Fibroblast of mammary gland (primary cell): ENCODE data around the gene ZC3H12D.
A peak's percentile ranks its signal among the peaks of the same experiment; 100 is the strongest.

Experiments
- DNase-seq: peaks from one replicate; pipeline ENCODE4 v3.0.0-alpha.2; 2010; ENCODE audit warnings: low read depth
- H3K4me3 ChIP-seq: 2 replicates; pipeline ENCODE4 v1.5.1; 2011; ENCODE audit warnings: low read depth, mild to moderate bottlenecking, low read length, moderate library complexity; ENCODE audit not compliant: control insufficient read depth
- TF ChIP-seq, protein P1 (sequence below): conservative IDR thresholded peaks from 2 replicates; pipeline ENCODE4 v1.5.1; 2011; ENCODE audit warnings: low read depth, low read length, inconsistent platforms; ENCODE audit not compliant: control insufficient read depth, insufficient read depth

ZC3H12D gene

DNA sequence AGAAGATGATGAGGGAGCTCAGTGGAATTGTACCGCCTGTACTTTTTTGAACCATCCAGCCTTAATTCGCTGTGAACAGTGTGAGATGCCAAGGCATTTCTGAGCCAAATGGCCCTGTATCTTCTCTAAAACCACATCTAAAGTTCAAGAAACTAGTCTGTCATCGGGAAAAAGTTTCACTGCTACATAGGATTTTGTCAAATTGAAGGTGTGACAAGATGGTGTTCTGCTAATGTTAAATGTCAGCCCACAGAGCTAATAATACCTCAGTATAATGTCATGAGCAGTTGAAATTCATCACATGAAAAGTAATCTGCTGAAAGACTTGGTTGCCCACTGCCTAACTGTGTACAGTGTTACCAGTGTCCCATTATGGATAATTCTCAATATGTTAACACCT lies 75.2 kb downstream of the ZC3H12D start:
- H3K4me3 ChIP-seq, result no peak overlapping the region
- DNase-seq, result no peak
- TF ChIP-seq, protein P1, sequence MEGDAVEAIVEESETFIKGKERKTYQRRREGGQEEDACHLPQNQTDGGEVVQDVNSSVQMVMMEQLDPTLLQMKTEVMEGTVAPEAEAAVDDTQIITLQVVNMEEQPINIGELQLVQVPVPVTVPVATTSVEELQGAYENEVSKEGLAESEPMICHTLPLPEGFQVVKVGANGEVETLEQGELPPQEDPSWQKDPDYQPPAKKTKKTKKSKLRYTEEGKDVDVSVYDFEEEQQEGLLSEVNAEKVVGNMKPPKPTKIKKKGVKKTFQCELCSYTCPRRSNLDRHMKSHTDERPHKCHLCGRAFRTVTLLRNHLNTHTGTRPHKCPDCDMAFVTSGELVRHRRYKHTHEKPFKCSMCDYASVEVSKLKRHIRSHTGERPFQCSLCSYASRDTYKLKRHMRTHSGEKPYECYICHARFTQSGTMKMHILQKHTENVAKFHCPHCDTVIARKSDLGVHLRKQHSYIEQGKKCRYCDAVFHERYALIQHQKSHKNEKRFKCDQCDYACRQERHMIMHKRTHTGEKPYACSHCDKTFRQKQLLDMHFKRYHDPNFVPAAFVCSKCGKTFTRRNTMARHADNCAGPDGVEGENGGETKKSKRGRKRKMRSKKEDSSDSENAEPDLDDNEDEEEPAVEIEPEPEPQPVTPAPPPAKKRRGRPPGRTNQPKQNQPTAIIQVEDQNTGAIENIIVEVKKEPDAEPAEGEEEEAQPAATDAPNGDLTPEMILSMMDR, result no peak

DNA sequence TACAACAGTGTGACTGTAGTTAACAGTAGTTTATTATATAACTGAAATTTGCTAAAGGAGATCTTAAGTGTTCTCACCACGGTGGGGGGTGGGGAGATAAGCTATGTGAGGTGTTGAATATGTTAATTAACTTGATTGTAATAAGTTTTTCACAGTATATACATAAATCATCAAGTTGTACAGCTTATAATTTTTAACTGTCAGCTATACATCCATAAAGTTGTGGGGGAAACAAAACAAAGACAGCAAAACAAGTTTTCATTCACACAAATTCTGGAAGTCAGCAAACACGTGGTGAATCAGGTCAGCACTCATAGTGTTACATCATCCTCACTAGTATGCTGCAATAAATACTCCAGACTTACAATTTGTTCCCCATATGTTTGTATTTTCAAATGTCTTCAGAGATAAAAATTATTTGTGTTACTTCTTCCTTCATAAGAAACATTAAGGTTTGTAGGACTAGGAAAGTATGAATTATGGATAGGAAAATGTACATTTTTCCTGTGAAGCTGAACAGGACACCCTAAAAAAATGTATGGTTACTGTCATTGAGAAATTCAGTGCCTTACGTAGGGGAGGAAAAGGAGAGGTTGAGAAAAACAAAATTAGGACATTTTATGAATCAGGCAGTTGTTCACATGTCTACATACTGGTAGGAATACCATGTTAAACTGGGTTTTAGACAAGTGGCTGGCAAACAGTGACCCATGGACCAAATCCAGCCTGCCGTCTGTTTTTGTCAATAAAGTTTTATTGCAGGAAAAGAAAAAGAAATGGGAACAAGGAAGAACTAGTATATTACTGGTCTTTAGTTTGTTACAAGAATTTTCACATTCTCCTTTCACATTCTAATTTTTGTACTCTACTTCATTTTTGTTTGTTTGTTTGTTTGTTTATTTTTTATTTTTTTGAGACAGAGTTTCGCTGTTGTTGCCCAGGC lies 78.7 kb downstream of the ZC3H12D start:
- TF ChIP-seq, protein P1, result no peak
- peak; percentile 60 for DNase-seq

DNA sequence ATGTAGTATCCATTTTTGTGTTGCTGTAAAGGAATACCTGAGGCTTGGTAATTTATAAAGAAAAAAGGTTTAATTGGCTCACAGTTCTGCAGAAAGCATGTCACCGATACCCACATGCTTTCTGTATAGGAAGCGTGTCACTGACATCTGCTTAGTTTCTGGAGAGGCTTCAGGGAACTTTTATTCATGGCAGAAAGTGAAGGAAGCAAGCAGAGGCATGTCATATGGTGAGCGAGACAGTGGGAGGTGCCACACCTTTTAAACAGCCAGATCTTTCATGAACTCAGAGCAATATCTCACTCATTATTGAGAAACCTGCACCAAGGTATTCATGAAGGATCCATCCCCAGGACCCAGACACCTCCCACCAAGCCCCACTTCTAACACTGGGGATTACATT lies 81.3 kb downstream of the ZC3H12D start:
- TF ChIP-seq, protein P1, result no peak
- no peak for DNase-seq
- H3K4me3 ChIP-seq, result no peak overlapping the region

More for the DNA sequence above, 78.7 kb downstream of the ZC3H12D start:
- H3K4me3 ChIP-seq, result no peak overlapping the region

DNA sequence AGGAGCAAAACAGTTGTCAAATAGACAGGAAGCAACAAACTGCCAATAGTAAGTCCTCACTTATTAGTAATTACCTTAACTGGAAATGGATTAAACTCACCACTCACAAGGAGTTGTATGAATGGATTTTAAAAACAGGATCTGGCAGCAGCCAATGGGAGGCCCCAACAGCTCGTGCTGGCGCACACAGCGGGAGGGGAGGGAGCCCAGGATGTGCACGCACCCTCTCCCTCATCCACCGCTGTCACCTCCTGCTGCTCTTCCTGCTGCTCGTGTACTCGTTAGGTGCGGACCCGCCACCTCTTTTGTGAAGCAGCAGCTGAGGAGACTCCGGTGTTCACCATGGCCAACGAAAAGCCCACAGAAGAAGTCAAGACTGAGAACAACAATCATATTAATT lies 84.8 kb downstream of the ZC3H12D start, which contains the start of gene SUMO4:
Gene SUMO4, plus strand, starts transcription at position 213 of the 400 bp plus-strand sequence. Its CDS starts 130 bp downstream, at position 343.
- no peak within 1 kb of the TSS for H3K4me3 ChIP-seq
- no peak for DNase-seq
- TF ChIP-seq, protein P1, result no peak

DNA sequence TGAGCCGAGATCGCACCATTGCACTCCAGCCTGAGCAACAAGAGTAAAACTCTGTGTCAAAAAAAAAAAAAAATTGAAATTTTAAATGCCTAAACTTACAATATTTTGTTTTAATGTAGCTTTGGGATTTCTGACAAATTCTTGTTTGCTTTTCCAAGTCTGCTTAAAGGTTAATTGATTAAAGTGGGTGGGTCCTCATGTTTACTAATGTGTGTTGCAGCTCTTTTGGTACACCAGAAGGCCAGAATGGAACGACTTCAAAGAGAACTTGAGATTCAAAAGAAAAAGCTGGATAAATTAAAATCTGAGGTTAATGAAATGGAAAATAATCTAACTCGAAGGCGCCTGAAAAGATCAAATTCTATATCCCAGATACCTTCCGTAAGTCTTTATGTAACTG lies 87.4 kb downstream of the ZC3H12D start:
- no peak overlapping the region for H3K4me3 ChIP-seq
- TF ChIP-seq, protein P1, result no peak
- DNase-seq, result no peak
